Measurements from ENCODE around the gene RAD23A. TPM values are rescaled to one million over a fixed set of nuclear protein-coding genes. Genes with fewer than 3 reads are reported as not detected.

RAD23A gene
- total and polyA plus RNA-seq, 2 experiments from 2014 or later, result 107 to 177 TPM

DNA sequence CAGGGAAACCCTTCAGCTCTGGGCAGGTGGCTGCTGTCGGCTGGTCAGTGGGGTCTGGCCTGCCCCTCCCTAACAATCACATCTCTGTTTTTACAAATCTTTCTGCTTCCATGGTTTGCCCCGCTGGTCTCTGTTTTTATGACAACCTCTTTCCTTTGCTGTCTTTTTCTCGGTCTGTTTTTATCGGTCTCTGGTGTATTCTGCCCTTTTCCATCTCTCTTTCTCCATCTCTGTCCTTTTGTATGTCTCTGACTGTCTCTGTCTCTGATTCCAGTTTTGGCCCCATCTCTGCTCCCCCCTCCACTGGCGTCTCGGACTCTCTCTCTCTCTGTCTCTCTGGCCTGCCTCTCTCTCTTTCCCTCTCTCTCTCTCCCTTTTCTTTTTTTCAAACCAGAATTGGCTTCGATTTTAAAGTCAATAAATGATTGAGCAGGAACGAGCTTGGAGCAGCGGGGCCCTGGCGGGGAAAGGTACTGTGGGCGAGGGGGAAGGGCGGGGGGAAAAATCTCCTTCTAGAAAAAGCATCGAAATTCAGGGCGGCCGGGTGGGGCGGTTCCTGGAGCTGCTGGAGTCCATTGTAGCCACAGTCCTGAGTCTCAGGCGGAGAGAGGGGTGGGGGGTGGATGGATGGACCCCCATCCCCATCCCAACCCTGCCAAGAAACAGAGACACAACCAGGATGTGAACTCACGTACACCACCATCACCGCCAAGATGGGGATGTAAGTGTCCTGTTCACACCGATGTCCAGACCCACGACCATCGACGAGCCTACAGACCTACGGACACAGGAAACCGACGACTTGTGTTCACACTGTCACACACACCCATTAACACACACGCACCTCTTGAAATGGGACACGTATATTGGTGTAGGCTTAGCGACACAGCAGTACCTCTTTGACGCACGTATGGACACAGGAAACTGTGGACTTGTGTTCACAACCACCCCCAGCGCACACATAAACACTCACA is 52.6 kb downstream of the RAD23A start:
- H2AFZ ChIP-seq, result no peak overlapping the region
- no peaks in the 10 kb centered on the region for H3K9me2 ChIP-seq (ENCODE audit: insufficient read depth)
- peak overlapping the region; percentile 84 for H3K27ac ChIP-seq
- H3K9me3 ChIP-seq (ENCODE audit: low read depth), result no peaks in the 10 kb centered on the region
- H3F3A ChIP-seq (ENCODE audit: insufficient read depth), result no peaks in the 10 kb centered on the region
- H3K79me2 ChIP-seq (ENCODE audit: insufficient read depth), result peaks cover 74% of the 10 kb centered on the region
- DNase-seq, result peak; percentile 45
- peaks cover 39% of the 10 kb centered on the region for H3K4me1 ChIP-seq (ENCODE audit: insufficient read depth)
- H3K36me3 ChIP-seq (ENCODE audit: low read depth), result 0 out of 2 replicates have a peak, but pooled peaks cover 4% of the 10 kb centered on the region
- peak overlapping the region; percentile 87 for H3K4me2 ChIP-seq (ENCODE audit: unreplicated experiment)
- in situ Hi-C loops (cut with MboI), result no loop called here
- no peaks in the 10 kb centered on the region for H4K20me1 ChIP-seq (ENCODE audit: insufficient read depth)
- peak overlapping the region; percentile 100 for H3K9ac ChIP-seq
- peak overlapping the region; percentile 99 for H3K4me3 ChIP-seq
- 44 to 50% methylated on average over 22 to 32 of the region's 32 CpGs for whole genome bisulfite sequencing, 2 experiments (ENCODE audit: low coverage in 1 of 2, low lambda C conversion rate in 2 of 2, missing lambda C conversion rate in 2 of 2)
- no peak for TF ChIP-seq EZH2 (IDR thresholded peaks at IDR 0.05; ENCODE audit: insufficient read depth, poor library complexity, severe bottlenecking)
- TF ChIP-seq EZH2phosphoT487 (IDR thresholded peaks at IDR 0.05; ENCODE audit: insufficient read depth, low read depth), result no peak
- no peaks in the 10 kb centered on the region for H3K27me3 ChIP-seq (replicated peaks; ENCODE audit: insufficient read depth)

DNA sequence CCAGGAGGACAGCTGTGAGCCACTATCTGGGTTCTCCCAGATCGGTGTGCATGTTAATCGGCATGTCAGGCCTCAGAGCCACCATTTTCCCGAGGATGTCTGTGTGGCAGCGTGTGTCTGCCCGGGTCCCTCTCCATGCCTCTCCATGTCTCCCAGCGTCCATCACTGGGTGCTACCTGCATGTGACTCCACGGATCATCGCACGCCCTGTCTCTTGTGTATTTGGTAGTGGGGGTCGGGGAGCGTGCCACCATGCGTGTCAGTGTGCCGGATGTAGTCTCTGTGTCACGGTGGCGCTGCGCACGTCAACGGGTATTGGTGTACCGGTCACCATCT is 55.5 kb downstream of the RAD23A start:
- TF ChIP-seq EZH2phosphoT487 (IDR thresholded peaks at IDR 0.05; ENCODE audit: insufficient read depth, low read depth) (no peak), EZH2 (IDR thresholded peaks at IDR 0.05; ENCODE audit: insufficient read depth, poor library complexity, severe bottlenecking) (no peak)
- Histone ChIP-seq H3K4me3 (peak overlapping the region; percentile 59), H3K4me2 (ENCODE audit: unreplicated experiment) (peak overlapping the region; percentile 86), H3K4me1 (ENCODE audit: insufficient read depth) (peaks cover 40% of the 10 kb centered on the region), H3K27ac (peak overlapping the region; percentile 84), H4K20me1 (ENCODE audit: insufficient read depth) (no peaks in the 10 kb centered on the region), H3K9me3 (ENCODE audit: low read depth) (no peaks in the 10 kb centered on the region), H3K9me2 (ENCODE audit: insufficient read depth) (no peaks in the 10 kb centered on the region), H2AFZ (no peak overlapping the region), H3K36me3 (ENCODE audit: low read depth) (0 out of 2 replicates have a peak, but pooled peaks cover 4% of the 10 kb centered on the region), H3F3A (ENCODE audit: insufficient read depth) (no peaks in the 10 kb centered on the region; the same call in 1 of the 2 replicates), H3K9ac (peak overlapping the region; percentile 80), H3K79me2 (ENCODE audit: insufficient read depth) (peaks cover 100% of the 10 kb centered on the region), H3K27me3 (replicated peaks; ENCODE audit: insufficient read depth) (no peaks in the 10 kb centered on the region)
- 35 to 38% methylated on average over 19 of the region's 19 CpGs for WGBS, 2 experiments (ENCODE audit: low coverage in 1 of 2, low lambda C conversion rate in 2 of 2, missing lambda C conversion rate in 2 of 2)
- in situ Hi-C loops (cut with MboI), result no loop called here
- DNase-seq, result no peak

DNA sequence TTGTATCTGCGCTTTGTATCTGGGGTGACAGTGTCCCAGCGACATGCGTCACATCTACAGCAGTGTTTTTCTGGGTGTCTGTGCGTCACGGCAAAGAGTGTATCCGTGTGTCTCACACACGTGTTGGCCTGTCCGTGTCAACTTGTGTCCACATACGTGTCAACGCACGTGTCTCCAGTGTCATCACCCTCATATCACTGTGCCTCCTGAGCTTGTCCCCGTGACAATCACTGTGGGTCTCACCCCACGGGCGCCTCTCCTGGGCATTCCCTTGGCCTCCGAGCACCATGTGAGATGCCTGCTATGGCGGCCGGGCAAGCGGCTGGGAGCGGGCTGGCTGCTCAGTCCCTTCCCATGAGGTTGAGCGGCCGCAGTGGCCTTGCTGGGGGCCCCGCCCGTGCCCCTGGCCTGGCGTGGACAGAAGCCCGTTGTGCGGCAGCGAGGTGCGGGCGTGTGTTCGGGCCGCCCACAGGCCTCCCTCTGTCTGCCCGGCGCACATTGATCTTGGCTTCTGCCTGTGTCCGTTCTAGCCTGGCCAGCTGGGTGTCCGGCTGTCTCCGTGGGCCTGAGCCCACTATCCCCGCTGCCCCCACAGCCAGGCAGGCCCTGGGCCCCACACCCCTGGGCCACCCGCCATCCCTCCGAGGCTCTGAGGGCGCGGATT is 56.0 kb downstream of the RAD23A start:
- peaks cover 40% of the 10 kb centered on the region for H3K4me1 ChIP-seq (ENCODE audit: insufficient read depth)
- DNase-seq, result peak; percentile 75
- H3F3A ChIP-seq (ENCODE audit: insufficient read depth), result no peaks in the 10 kb centered on the region; the same call in 1 of the 2 replicates
- H3K79me2 ChIP-seq (ENCODE audit: insufficient read depth), result peaks cover 100% of the 10 kb centered on the region
- peak overlapping the region; percentile 21; the same call in 1 of the 2 replicates for H2AFZ ChIP-seq
- peak overlapping the region; percentile 86 for H3K4me2 ChIP-seq (ENCODE audit: unreplicated experiment)
- in situ Hi-C loops (cut with MboI), result no loop called here
- peak overlapping the region; percentile 59 for H3K4me3 ChIP-seq
- H3K36me3 ChIP-seq (ENCODE audit: low read depth), result 0 out of 2 replicates have a peak, but pooled peaks cover 4% of the 10 kb centered on the region
- no peaks in the 10 kb centered on the region for H3K9me2 ChIP-seq (ENCODE audit: insufficient read depth)
- no peaks in the 10 kb centered on the region for H3K27me3 ChIP-seq (replicated peaks; ENCODE audit: insufficient read depth)
- H3K9ac ChIP-seq, result peak overlapping the region; percentile 80
- peak overlapping the region; percentile 84 for H3K27ac ChIP-seq
- H3K9me3 ChIP-seq (ENCODE audit: low read depth), result no peaks in the 10 kb centered on the region
- H4K20me1 ChIP-seq (ENCODE audit: insufficient read depth), result no peaks in the 10 kb centered on the region
- WGBS, 2 experiments (ENCODE audit: low coverage in 1 of 2, low lambda C conversion rate in 2 of 2, missing lambda C conversion rate in 2 of 2), result 5 to 11% methylated on average over 32 to 39 of the region's 41 CpGs
- TF ChIP-seq EZH2 (IDR thresholded peaks at IDR 0.05; ENCODE audit: insufficient read depth, poor library complexity, severe bottlenecking) (no peak), EZH2phosphoT487 (IDR thresholded peaks at IDR 0.05; ENCODE audit: insufficient read depth, low read depth) (no peak)

DNA sequence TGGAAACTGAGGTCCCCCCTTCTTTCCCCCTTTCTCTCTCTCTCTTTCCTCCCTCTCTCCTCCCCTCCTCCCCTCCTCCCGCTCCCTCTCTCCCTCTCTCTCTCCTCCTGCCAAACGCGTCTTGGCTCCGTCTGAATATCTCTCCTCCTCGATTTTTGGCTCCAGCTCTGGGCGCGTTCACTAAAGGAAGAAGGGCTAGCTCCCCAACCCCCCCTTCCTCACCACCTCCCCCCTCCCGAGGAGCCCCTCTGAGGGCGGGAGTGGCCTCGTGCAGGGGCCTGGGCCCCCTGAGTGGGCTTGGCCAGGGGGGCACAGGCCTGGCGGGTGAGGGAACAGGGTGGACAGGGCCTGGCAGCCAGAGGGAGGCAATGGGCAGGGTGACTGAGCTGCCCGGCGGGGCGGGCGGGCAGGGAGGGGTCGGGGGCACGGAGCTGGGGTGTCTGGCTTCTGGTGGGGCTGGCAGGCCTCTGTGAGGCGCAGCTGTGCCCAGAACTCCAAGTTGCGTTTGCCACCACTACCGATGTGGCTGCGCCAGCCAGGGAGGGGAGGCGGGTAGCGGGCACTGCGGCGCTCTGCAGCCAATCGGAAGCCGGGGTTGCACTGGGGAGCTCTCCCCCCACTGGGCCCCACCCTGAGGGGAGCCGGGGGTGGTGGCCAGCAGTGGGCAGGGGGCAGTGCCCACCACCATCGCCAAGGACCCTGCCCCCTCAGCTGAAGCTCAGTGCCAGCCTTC is 56.7 kb downstream of the RAD23A start:
- Histone ChIP-seq H3K27ac (peak overlapping the region; percentile 84), H3K9me2 (ENCODE audit: insufficient read depth) (no peaks in the 10 kb centered on the region), H3K27me3 (replicated peaks; ENCODE audit: insufficient read depth) (no peaks in the 10 kb centered on the region), H3K4me2 (ENCODE audit: unreplicated experiment) (peak overlapping the region; percentile 86), H3K9me3 (ENCODE audit: low read depth) (no peaks in the 10 kb centered on the region), H3K36me3 (ENCODE audit: low read depth) (0 out of 2 replicates have a peak, but pooled peaks cover 4% of the 10 kb centered on the region), H2AFZ (peak overlapping the region; percentile 21; the same call in 1 of the 2 replicates), H3K79me2 (ENCODE audit: insufficient read depth) (peaks cover 100% of the 10 kb centered on the region), H3K4me1 (ENCODE audit: insufficient read depth) (peaks cover 46% of the 10 kb centered on the region), H3K4me3 (peak overlapping the region; percentile 59), H3K9ac (peak overlapping the region; percentile 80), H3F3A (ENCODE audit: insufficient read depth) (no peaks in the 10 kb centered on the region; the same call in 1 of the 2 replicates), H4K20me1 (ENCODE audit: insufficient read depth) (no peaks in the 10 kb centered on the region)
- TF ChIP-seq EZH2phosphoT487 (IDR thresholded peaks at IDR 0.05; ENCODE audit: insufficient read depth, low read depth), result no peak
- TF ChIP-seq EZH2 (IDR thresholded peaks at IDR 0.05; ENCODE audit: insufficient read depth, poor library complexity, severe bottlenecking), result no peak
- WGBS, 2 experiments (ENCODE audit: low coverage in 1 of 2, low lambda C conversion rate in 2 of 2, missing lambda C conversion rate in 2 of 2), result 8 to 11% methylated on average over 7 to 17 of the region's 29 CpGs
- peak; percentile 82 for DNase-seq
- in situ Hi-C loops (cut with MboI), result no loop called here

Data from GM23248 (cell line).